NOMO-1 treated with dmso at 0.1 percent for 144 hours (cell line): ENCODE data around the gene VMP1.
"Not testable (repeated sequence)": the region's sequence is repeated elsewhere in the genome, so short reads cannot be mapped to it uniquely, and the experiment has no call there.

ENCODE experiments used
- DNase-seq: peaks from one replicate; lab custom pipeline; 2025; ENCODE audit not compliant: unreplicated experiment; lab: John Stamatoyannopoulos, UW

Gene VMP1

DNA sequence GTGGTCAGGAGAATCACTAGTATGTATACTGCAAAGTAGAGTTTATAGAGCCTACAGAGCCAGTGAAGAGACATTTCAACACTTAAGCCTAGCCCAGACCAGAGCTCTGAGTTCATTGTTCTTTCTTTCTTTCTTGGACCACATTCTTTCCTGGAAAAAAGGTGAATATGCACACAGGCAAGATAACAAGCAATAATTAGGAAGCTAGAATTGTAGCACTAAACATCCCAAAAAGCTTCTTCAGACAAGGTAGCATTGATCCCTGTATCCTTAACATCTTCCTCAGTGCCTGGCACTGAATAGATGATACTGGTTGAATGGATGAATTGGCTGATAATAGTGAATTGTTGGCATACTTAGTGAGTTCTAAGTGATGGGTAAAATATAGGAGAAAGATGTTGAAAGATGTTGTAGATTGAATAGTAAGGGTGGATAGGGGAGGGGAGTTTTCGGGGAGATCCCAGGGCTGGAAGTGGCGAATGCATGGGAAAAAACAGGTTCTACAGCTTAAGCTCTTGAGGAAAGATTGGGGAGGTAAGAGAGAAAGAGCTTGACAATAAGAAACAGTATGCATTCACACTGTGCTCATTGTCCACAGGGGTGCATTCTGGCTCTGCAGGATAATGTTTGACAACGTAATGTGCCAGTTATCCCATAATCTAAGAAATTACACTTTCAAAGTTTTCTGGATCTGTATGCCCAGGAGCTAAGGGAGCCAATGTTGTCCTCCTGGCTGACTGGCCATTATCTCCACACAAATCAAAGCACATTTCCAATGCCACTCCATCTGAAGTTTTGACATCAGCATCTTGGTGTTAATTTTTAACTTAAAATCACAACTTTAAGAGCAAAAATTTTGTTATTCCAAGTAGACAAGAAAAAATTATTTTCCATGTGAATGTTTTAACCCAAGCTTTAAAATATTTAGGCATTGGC, 149.7 kb downstream of the VMP1 start:
- DNase-seq = no peak

DNA sequence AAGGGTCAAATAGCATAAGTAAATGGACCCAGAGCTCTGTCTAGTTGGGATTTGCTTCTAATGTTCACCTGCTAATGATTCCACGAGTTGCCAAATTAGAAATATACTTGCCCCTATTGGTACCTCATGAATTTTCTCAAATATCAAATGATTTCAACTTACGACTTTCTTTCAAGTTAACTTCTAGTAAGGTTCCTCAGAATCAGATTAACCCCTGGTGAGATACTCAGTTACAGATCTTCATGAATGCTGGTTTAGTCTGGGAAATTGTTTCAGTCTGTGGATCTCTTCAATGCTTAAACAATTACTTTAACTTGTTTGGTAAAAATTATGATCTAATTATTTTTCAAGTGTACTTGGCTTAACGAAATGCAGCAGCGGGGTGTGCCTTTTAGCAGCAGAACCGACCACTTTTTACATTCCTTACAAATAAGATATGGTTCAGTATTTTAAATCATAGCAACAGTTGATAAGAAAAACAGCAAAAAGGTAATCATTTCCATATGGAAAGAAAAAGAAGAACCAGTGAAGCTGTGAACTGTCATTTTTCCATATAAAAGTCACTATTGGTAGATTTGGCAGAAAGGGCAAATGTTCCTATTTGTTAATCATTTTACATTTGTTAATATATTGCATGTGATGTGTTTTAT, 150.8 kb downstream of the VMP1 start:
- no peak for DNase-seq

DNA sequence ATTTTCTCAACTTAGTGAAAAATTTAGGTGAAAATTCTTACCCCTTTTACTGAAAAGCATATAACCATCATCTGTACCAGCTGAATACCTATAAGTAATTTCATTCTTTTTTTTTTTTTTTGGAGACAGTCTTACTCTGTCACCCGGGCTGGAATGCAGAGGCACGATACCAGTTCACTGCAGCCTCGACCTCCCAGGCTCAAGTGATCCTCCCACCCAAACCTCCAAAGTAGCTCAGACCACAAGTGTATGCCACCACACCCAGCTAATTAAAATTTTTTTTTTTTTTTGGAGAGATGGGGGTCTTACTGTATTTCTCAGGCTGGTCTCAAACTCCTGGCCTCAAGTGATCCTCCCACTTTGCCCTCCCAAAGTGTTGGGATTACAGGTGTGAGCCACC, 151.5 kb downstream of the VMP1 start:
- no peak for DNase-seq

DNA sequence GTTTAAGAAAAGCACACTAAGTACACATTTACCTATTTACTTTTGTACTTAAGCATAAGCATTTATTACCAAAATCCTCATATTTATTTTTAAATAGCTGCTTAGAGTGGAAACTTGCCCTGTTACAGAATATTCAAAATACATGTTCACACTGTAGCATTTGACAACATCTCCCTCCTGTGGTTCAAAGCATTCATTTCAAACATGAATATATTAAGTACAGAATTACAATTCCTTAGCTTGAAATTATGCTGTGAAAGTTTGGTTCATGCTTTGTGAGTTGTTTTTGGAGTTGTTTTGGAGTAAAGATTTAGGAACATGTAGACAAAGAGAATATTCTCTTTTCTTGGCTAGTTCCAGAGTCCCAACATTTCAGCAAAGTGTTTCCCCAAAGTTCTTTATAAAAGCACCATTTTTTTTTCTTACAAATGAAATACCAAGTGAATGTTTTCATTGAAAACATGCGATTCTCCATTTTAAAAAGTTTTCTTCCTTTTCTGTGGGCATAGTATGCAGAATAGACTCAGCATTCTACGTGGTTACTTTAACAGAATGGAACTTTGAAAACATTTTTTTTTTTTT, 152.1 kb downstream of the VMP1 start:
- DNase-seq = no peak

DNA sequence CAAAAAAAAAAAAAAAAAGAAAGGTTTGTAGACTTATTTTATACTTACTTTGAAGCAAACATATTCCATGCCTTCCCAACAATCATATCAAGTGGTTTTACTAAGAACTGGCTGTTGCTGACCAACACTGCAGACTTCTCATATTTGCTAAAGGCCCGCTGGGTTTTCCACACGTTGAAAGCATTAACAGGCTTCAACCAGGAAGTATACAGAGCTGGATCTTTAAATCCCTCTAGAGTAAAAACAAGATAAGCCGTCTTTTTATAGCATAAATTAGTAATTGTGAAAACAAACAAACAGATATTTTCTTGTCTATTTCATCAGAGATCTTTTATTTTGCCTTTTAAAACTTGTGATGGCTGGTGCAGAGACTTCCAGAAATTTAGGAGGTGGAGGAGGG, 156.2 kb downstream of the VMP1 start:
- DNase-seq = no peak

DNA sequence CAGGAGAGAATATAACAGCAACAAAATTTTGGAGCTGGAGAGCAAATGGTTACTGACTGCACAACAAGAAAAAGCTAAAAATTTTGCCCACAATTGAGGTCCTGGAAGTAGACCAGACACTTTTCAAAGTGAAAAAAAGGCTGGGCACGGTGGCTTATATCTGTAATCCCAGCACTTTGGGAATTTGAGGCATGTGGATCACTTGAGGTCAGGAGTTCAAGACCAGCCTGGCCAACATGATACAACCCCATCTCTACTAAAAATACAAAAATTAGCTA, 162.4 kb downstream of the VMP1 start:
- no peak for DNase-seq

DNA sequence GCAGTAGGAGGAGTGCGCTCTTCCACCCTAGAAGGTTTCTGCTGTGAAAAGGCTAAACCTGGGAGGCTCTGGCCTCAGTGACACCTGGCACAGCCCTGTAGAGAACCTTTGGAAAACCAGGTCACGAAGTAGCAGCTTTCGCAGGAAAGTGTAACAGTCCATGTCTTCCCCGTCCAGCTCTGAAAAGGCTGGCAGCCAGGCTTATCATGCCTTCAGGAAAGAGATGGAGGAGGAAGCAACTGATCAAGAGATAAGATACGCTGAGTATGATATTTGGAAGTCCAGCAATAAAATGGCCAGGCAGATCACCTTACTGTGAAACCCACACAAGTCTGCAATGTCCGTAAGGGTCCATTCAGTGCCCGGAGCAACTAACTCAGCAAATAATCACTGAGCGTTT, 163.0 kb downstream of the VMP1 start:
- no peak for DNase-seq

DNA sequence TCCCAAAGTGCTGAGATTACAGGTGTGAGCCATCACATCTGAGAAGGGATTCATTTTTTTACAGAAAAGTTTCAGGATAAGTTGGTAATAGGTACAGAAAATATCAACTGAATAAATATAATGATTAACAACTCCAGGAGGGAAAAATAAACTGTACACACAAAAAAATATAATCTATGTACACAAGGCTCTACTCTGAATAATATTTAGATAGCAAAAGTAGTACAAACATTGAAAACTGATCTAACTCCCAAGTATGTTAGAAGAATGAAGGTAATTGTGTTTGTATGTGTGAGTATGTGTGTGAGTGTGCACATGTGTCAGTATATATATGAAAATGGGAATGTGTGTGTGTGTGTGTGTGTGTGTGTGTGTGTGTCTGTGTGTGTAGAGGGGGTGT, 164.9 kb downstream of the VMP1 start:
- DNase-seq = no peak

DNA sequence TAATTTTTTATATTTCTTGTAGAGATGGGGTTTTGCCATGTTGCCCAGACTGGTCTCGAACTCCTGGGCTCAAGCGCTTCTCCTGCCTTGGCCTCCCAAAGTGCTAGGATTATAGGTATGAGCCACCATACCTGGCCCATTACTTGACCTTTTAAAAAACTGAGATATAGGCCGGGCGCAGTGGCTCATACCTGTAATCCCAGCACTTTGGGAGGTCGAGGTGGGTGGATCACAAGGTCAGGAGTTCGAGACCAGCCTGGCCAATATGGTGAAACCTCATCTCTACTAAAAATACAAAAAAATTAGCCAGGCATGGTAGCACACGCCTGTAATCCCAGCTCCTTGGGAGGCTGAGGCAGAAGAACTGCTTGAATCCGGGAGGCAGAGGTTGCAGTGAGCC, 166.0 kb downstream of the VMP1 start:
- DNase-seq = not testable (repeated sequence)

DNA sequence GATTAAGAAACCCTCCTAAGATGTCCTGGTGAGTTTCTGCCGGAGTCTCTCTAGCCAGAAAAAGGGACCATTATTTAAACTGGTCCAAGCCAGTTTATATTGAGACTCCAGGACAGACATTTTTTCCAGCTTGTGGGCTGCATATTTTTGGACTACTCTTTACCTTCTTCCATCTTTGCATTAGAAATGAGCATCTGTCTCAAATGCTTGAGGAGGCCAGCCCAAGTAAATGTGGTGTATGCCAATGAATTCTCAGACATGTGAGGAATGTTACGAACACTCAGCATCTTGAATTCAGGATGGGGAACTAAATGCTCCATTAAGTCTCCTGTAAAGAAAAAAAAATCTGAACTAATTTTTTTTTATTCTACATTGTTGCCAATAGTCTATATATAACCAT, 166.9 kb downstream of the VMP1 start:
- DNase-seq = no peak

DNA sequence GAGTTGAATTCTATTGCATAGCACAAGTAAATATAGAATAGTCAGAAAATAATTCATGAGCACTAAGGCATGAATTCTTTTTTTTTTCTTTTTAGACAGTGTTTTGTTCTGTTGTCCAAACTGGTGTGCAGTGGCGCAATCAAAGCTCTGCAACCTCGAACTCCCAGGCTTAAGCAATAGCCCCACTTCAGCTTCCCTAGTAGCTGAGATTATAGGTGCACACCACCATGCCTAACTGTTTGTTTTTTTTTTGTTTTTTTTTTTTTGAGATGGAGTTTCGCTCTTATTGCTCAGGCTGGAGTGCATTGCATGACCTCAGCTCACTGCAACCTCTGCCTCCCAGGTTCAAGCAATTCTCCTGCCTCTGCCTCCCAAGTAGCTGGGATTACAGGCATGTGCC, 168.7 kb downstream of the VMP1 start:
- peak; percentile 34 for DNase-seq

DNA sequence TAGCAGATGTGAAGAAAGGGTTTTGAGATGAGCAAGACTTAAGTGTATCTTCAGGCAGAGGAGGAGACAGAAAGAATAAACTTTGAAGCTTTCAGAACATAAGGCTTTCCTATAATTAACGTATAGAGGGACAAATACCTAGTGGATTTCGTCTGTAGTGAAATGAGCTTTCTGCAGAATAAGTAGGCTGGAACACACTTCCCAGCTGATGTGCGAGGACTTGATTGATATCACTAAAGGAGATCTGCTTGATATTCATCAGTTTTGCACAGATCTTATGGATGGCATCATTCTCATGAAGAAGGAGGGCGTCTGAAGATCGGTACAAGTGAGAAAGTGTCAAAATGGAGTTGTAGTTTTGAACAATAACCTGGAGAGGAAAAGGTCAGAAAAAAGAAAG, 170.5 kb downstream of the VMP1 start:
- DNase-seq = no peak

DNA sequence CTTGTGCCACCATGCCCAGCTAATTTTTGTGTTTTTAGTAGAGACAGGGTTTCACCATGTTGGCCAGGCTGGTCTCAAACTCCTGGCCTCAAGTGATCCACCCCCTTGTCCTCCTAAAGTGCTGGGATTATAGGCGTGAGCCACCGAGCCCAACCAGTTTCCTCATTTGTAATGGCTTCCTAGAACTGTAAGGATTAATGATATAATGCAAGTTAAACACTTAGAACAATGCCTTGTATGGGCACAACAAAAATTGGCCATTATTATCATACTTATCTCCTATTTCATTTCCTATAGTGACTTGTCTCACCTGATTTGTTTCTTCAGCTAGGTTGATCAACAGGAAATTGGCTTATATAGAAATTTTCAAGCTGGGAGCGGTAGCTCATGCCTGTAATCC, 171.2 kb downstream of the VMP1 start:
- DNase-seq = no peak

DNA sequence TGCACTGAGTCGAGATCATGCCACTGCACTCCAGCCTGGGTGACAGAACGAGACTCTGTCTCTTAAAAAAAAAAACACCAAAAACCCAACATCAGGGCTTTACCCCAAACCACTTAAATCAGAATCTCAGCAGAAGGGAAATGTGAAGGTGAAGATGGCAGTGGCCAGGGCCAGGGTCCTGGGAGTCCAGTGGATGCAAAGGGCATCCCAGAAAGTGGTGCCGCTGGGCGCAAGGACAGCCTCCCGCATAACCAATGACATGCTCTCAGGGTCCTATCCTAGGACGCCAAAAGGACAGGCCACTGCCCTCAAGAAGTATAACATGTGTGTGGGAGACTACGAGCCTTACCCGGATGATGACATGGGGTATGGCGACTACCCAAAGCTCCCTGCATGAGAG, 177.4 kb downstream of the VMP1 start:
- DNase-seq = no peak

DNA sequence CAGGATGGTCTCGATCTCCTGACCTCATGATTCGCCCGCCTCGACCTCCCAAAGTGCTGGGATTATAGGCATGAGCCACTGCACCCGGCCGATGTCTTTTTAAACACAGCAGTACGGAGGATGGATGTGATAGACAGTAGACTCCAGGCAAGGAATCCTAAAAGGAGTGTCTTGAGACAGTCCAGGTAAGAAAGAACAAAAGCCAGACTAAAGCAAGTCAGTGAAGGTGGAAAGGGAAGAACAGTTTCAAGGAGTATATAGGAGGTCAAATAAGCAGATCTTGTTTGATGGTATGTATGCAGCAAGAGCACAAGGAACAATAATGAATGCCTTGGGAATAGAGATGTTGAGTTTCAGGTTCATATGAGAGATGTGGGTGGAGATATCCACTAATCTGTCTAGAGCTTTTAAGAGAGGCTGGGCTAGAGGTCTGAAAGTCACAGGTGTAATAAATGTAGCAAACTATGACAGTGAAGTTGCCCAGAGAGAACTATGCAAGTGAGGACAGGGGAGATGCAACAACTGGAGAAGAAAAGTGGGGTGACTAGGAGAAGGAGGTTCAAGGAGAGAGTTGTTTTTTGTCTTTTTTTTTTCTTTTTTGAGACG, 180.8 kb downstream of the VMP1 start:
- no peak for DNase-seq

DNA sequence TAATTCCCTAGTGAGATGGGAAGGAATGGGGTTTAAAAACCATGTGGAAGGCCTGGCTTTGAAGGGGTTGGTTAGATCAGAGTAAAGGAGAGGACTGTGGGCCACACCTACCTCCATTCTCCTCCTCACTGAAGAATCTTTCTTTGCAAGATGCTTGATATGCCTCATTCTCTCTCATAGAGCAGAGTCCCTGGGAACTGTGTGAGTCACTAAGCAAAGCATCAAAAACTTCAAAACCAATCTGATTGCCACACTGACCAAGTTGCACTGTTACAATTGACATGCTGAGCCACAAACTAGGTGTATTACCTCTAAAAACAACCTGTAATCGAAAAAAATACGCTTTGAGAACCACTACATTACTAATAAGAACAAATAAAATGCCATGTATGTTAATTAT, 183.3 kb downstream of the VMP1 start:
- DNase-seq = no peak
